GM12878 (cell line): Measurements from ENCODE around the gene LZTFL1. TPM values are rescaled to one million over a fixed set of nuclear protein-coding genes. Genes with fewer than 3 reads are reported as not detected.

Experiments
- ATAC-seq: fragments of 200-7000 bp; cut with Tn5 transposase; 3 replicates; pipeline ENCODE4 v1.9.1; 2020; ENCODE audit warnings: mild to moderate bottlenecking, moderate library complexity
- BruUV-seq: library from RNA; stranded (reverse); fragments of 400-500 nt; replicated peaks from 2 replicates; lab custom pipeline; 2021; lab: Mats Ljungman, UMichigan
- CTCF ChIA-PET: fragments of 300-600 bp; sonication (Branson Sonifier 250); formaldehyde crosslinking; extraction: SDS; loops from one replicate; lab custom pipeline; 2021; ENCODE audit warnings: inconsistent platforms; lab: Yijun Ruan, JAX
- POLR2A ChIA-PET: fragments of 350-600 bp; formaldehyde crosslinking; extraction: SDS; loops from one replicate; lab custom pipeline; 2021; ENCODE audit warnings: inconsistent platforms; lab: Charles Lee
- RAD21 ChIA-PET: fragments of 300-600 bp; sonication (Branson Sonifier 250); formaldehyde crosslinking; loops from one replicate; lab custom pipeline; 2023; ENCODE audit warnings: antibody characterized with exemption; ENCODE audit not compliant: unreplicated experiment; lab: Charles Lee
- SMC1A ChIA-PET: fragments of 300-600 bp; sonication (Branson Sonifier 250); formaldehyde crosslinking; loops from one replicate; lab custom pipeline; 2023; ENCODE audit not compliant: unreplicated experiment, uncharacterized antibody; lab: Charles Lee
- DNase-seq: peaks from one replicate; pipeline ENCODE4 v3.0.0-alpha.2; 2011; ENCODE audit warnings: low read depth, low spot score
- FAIRE-seq: peaks from 3 replicates; lab custom pipeline; 2011; peaks lifted over from hg19 to GRCh38; lab: Jason Lieb, UNC
- H2AFZ ChIP-seq: 2 replicates; pipeline ENCODE4 v1.6.0; 2011; ENCODE audit warnings: low read depth, low read length, control low read depth; ENCODE audit not compliant: control insufficient read depth
- H3K27ac ChIP-seq: 2 replicates; pipeline ENCODE4 v1.5.1; 2011; ENCODE audit warnings: control low read depth; ENCODE audit not compliant: control insufficient read depth, insufficient read depth
- H3K27me3 ChIP-seq, 2 experiments: replicated peaks in 1 of 2; 2 replicates each; pipeline versions ENCODE4 v1.6.0 to v1.6.1; 2011; ENCODE audit warnings: low read length in 1 of 2; ENCODE audit not compliant: control insufficient read depth in 2 of 2, insufficient read depth in 2 of 2
- H3K36me3 ChIP-seq, 2 experiments: 2 replicates each; pipeline ENCODE4 v1.5.1; 2011; ENCODE audit warnings: low read length in 1 of 2; ENCODE audit not compliant: control insufficient read depth in 2 of 2, insufficient read depth in 2 of 2
- H3K4me1 ChIP-seq: 2 replicates; pipeline ENCODE4 v1.6.1; 2011; ENCODE audit warnings: mild to moderate bottlenecking, low read length, moderate library complexity, mixed read lengths; ENCODE audit not compliant: control insufficient read depth, insufficient read depth
- H3K4me2 ChIP-seq: 2 replicates; pipeline ENCODE4 v1.6.0; 2011; ENCODE audit warnings: control low read depth; ENCODE audit not compliant: control insufficient read depth, insufficient read depth
- H3K4me3 ChIP-seq: fragments of 200-600 bp; sonication (generic); 2 replicates; pipeline ENCODE4 v1.5.1; 2016
- H3K79me2 ChIP-seq: 2 replicates; pipeline ENCODE4 v1.6.0; 2011; ENCODE audit warnings: low read length; ENCODE audit not compliant: control insufficient read depth, insufficient read depth
- H3K9ac ChIP-seq: 2 replicates; pipeline ENCODE4 v1.8.0; 2011; ENCODE audit warnings: low read length, control low read depth, mixed read lengths; ENCODE audit not compliant: control insufficient read depth, insufficient read depth
- H3K9me3 ChIP-seq: replicated peaks from 3 replicates; pipeline ENCODE4 v1.5.1; 2011; ENCODE audit warnings: mild to moderate bottlenecking, low read length; ENCODE audit not compliant: control insufficient read depth, insufficient read depth
- H4K20me1 ChIP-seq: 2 replicates; pipeline ENCODE4 v1.6.0; 2011; ENCODE audit not compliant: control insufficient read depth, insufficient read depth
- CREB1 ChIP-seq: IDR thresholded peaks from 2 replicates; pipeline ENCODE4 v1.6.1; 2012; ENCODE audit warnings: low read depth, mild to moderate bottlenecking, inconsistent platforms
- DPF2 ChIP-seq: fragments of 450-650 bp; IDR thresholded peaks from 2 replicates; pipeline ENCODE4 v1.6.1; 2017; ENCODE audit warnings: mild to moderate bottlenecking
- EED ChIP-seq: sonication (generic); IDR thresholded peaks from 2 replicates; pipeline ENCODE4 v1.6.1; 2016; ENCODE audit warnings: antibody characterized with exemption, low read depth
- HDAC2 ChIP-seq: fragments of 200-600 bp; sonication (generic); IDR thresholded peaks from 2 replicates; pipeline ENCODE4 v1.6.1; 2017
- MEF2A ChIP-seq: IDR thresholded peaks from 2 replicates; pipeline ENCODE4 v1.6.1; 2011; ENCODE audit warnings: low read depth, mild to moderate bottlenecking, low read length, moderate library complexity; ENCODE audit not compliant: insufficient read depth
- NBN ChIP-seq: fragments of 450-650 bp; IDR thresholded peaks from 2 replicates; pipeline ENCODE4 v1.6.1; 2016
- NFYB ChIP-seq: IDR thresholded peaks from 2 replicates; pipeline ENCODE4 v1.6.1; 2011; ENCODE audit warnings: low read depth, mild to moderate bottlenecking, low read length, improper control_type of control experiment, moderate library complexity; ENCODE audit not compliant: insufficient read depth
- PBX3 ChIP-seq: IDR thresholded peaks from 2 replicates; pipeline ENCODE4 v1.6.1; 2011; ENCODE audit warnings: mild to moderate bottlenecking, low read depth, low read length, moderate library complexity; ENCODE audit not compliant: insufficient replicate concordance
- POU2F2 ChIP-seq: IDR thresholded peaks from 3 replicates; pipeline ENCODE4 v1.6.1; 2011; ENCODE audit warnings: low read depth, mild to moderate bottlenecking, low read length, borderline replicate concordance
- SRF ChIP-seq, 2 experiments: IDR thresholded peaks; 2 replicates each; pipeline ENCODE4 v1.6.1; 2011; ENCODE audit warnings: low read depth in 2 of 2, low read length in 2 of 2, mild to moderate bottlenecking in 1 of 2, moderate library complexity in 1 of 2
- WGBS: methylation state at CpG from one replicate; pipeline ENCODE4 v1.1.6; 2016; ENCODE audit warnings: low lambda C conversion rate; ENCODE audit not compliant: insufficient replicate concordance, insufficient coverage; ENCODE audit errors: missing lambda C conversion rate; 5-methylcytosine and 5-hydroxymethylcytosine counted together
- in situ Hi-C: fragments of 300-500 bp; cut with MboI; formaldehyde crosslinking; loops from 9 replicates; pipeline ENCODE4 v1.14.3; 2018; ENCODE audit warnings: mixed read lengths
- intact Hi-C: fragments of 100-400 bp; cut with micrococcal nuclease; formaldehyde crosslinking; loops from one replicate; pipeline ENCODE4 v1.14.2; 2022; ENCODE audit not compliant: unreplicated experiment
- polyA plus RNA-seq, 11 experiments: library from polyadenylated mRNA; depleted of rRNA in 4 of 11; unstranded in 6 of 11; stranded (reverse) in 5 of 11; fragments of >200 nt; fragmentation: Nextera tagmentation in 4 of 11; fragmentation: Illumina TruSeq in 1 of 11; extraction: Ambion mirVana in 4 of 11; extraction: Trizol in 1 of 11; gene quantifications; 1 replicate in 1 of 11; 2 replicates in 10 of 11; pipeline versions ENCODE4 v1.2.1 to v1.2.3, GENCODE V29; 2011 to 2016; ENCODE audit warnings: inconsistent platforms in 2 of 11, missing spikeins in 2 of 11, low read depth in 1 of 11
- total RNA-seq, 4 experiments: library from RNA; depleted of rRNA in 3 of 4; stranded (reverse); fragments of >200 nt in 3 of 4; fragmentation: Illumina TruSeq in 1 of 4; extraction: Trizol in 1 of 4; gene quantifications; 2 replicates each; pipeline versions ENCODE4 v1.2.1 to v1.2.3, GENCODE V29; 2013 to 2021
- TF ChIP-seq, protein P1 (sequence below): fragments of 450-650 bp; IDR thresholded peaks from 2 replicates; pipeline ENCODE4 v1.6.1; 2017; ENCODE audit warnings: antibody characterized with exemption, mild to moderate bottlenecking, moderate library complexity
- TF ChIP-seq, protein P2 (sequence below): fragments of 450-650 bp; IDR thresholded peaks from 2 replicates; pipeline ENCODE4 v1.6.1; 2018; ENCODE audit warnings: borderline replicate concordance, mild to moderate bottlenecking; ENCODE audit not compliant: partially characterized antibody
- TF ChIP-seq, protein P3 (sequence below): fragments of 450-650 bp; IDR thresholded peaks from 2 replicates; pipeline ENCODE4 v1.6.1; 2017; ENCODE audit warnings: mild to moderate bottlenecking, low read depth, inconsistent platforms; ENCODE audit not compliant: poor library complexity, severe bottlenecking

Gene LZTFL1
- total and polyA plus RNA-seq, 10 of the 15 experiments (the other 5 are each of a cell fraction or from before 2014, with no cell fraction given): 9.8 to 74.1 (median 11.9) TPM

GRCh38 chr3:45873638-45874037 is 31.7 kb upstream of the LZTFL1 start:
- no peaks in the 10 kb centered on the region for H3K36me3 ChIP-seq
- no peaks in the 10 kb centered on the region; a peak in 1 of 4 replicates for H3K27me3 ChIP-seq
- H2AFZ ChIP-seq: no peak overlapping the region
- FAIRE-seq (no peak), ATAC-seq (no peak), DNase-seq (no peak)
- H3K9ac ChIP-seq: no peak overlapping the region
- peaks cover 24% of the 10 kb centered on the region for H3K4me1 ChIP-seq
- ChIA-PET POLR2A (interaction anchor here (1.1 to 2.0 kb wide), 3 partner anchors 10 to 31 kb away, joined by 3 to 9 read pairs (median 4); no protein-coding TSS in a partner anchor), CTCF (interaction anchor here (0.6 kb wide), 1 partner anchor 206 kb away, joined by 3 read pairs; no protein-coding TSS in a partner anchor), RAD21 (interaction anchor here (1.0 to 6.9 kb wide), 7 partner anchors 9 to 112 kb away, joined by 3 to 58 read pairs (median 3); no protein-coding TSS in a partner anchor), SMC1A (interaction anchor here (0.7 to 11.4 kb wide), 7 partner anchors 10 to 846 kb away, joined by 3 to 199 read pairs (median 13); partner anchors contain the start of genes CCR9 and LZTFL1)
- in situ Hi-C loops (no loop called here), intact Hi-C loops (no loop called here)
- TF ChIP-seq POU2F2 (no peak), HDAC2 (no peak), MEF2A (no peak), NBN (no peak), SRF (IDR thresholded peaks at IDR 0.05; ENCODE audit: low read depth in 2 of 2, low read length in 2 of 2) (no peak), NFYB (no peak), EED (no peak), DPF2 (no peak), CREB1 (no peak), PBX3 (no peak)
- TF ChIP-seq, protein P1, sequence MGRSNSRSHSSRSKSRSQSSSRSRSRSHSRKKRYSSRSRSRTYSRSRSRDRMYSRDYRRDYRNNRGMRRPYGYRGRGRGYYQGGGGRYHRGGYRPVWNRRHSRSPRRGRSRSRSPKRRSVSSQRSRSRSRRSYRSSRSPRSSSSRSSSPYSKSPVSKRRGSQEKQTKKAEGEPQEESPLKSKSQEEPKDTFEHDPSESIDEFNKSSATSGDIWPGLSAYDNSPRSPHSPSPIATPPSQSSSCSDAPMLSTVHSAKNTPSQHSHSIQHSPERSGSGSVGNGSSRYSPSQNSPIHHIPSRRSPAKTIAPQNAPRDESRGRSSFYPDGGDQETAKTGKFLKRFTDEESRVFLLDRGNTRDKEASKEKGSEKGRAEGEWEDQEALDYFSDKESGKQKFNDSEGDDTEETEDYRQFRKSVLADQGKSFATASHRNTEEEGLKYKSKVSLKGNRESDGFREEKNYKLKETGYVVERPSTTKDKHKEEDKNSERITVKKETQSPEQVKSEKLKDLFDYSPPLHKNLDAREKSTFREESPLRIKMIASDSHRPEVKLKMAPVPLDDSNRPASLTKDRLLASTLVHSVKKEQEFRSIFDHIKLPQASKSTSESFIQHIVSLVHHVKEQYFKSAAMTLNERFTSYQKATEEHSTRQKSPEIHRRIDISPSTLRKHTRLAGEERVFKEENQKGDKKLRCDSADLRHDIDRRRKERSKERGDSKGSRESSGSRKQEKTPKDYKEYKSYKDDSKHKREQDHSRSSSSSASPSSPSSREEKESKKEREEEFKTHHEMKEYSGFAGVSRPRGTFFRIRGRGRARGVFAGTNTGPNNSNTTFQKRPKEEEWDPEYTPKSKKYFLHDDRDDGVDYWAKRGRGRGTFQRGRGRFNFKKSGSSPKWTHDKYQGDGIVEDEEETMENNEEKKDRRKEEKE: no peak
- TF ChIP-seq, protein P2, sequence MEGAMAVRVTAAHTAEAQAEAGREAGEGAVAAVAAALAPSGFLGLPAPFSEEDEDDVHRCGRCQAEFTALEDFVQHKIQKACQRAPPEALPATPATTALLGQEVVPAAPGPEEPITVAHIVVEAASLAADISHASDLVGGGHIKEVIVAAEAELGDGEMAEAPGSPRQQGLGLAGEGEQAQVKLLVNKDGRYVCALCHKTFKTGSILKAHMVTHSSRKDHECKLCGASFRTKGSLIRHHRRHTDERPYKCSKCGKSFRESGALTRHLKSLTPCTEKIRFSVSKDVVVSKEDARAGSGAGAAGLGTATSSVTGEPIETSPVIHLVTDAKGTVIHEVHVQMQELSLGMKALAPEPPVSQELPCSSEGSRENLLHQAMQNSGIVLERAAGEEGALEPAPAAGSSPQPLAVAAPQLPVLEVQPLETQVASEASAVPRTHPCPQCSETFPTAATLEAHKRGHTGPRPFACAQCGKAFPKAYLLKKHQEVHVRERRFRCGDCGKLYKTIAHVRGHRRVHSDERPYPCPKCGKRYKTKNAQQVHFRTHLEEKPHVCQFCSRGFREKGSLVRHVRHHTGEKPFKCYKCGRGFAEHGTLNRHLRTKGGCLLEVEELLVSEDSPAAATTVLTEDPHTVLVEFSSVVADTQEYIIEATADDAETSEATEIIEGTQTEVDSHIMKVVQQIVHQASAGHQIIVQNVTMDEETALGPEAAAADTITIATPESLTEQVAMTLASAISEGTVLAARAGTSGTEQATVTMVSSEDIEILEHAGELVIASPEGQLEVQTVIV: no peak
- TF ChIP-seq, protein P3, sequence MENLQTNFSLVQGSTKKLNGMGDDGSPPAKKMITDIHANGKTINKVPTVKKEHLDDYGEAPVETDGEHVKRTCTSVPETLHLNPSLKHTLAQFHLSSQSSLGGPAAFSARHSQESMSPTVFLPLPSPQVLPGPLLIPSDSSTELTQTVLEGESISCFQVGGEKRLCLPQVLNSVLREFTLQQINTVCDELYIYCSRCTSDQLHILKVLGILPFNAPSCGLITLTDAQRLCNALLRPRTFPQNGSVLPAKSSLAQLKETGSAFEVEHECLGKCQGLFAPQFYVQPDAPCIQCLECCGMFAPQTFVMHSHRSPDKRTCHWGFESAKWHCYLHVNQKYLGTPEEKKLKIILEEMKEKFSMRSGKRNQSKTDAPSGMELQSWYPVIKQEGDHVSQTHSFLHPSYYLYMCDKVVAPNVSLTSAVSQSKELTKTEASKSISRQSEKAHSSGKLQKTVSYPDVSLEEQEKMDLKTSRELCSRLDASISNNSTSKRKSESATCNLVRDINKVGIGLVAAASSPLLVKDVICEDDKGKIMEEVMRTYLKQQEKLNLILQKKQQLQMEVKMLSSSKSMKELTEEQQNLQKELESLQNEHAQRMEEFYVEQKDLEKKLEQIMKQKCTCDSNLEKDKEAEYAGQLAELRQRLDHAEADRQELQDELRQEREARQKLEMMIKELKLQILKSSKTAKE: no peak
- no peak overlapping the region for H3K27ac ChIP-seq
- no peak overlapping the region for H3K4me2 ChIP-seq
- H3K79me2 ChIP-seq: no peaks in the 10 kb centered on the region
- peaks cover 1% of the 10 kb centered on the region; the same call in 1 of the 3 replicates for H3K9me3 ChIP-seq
- H4K20me1 ChIP-seq: no peaks in the 10 kb centered on the region
- BruUV-seq: no TSS peak
- WGBS: 35% methylated on average over 4 of the region's 4 CpGs
- H3K4me3 ChIP-seq: no peak overlapping the region
